Transverse colon (tissue), 3 donors: ENCODE data around the gene ERC2.

Experiments
- CTCF ChIP-seq, 5 experiments: fragments of 200-600 bp in 3 of 5; fragments of 450-650 bp in 2 of 5; sonication (generic) in 3 of 5; IDR thresholded peaks; 1 replicate in 2 of 5; 2 replicates in 3 of 5; pipeline ENCODE4 v1.5.1; 2016 to 2017; ENCODE audit warnings: antibody characterized with exemption in 5 of 5, inconsistent platforms in 3 of 5, mild to moderate bottlenecking in 2 of 5, moderate library complexity in 1 of 5
- EP300 ChIP-seq: sonication (generic); formaldehyde crosslinking; IDR thresholded peaks from one replicate; pipeline ENCODE4 v1.6.1; 2017; ENCODE audit warnings: antibody characterized with exemption, low read depth
- POLR2A ChIP-seq: fragments of 450-650 bp; IDR thresholded peaks from one replicate; pipeline ENCODE4 v1.6.1; 2016; ENCODE audit warnings: antibody characterized with exemption, mild to moderate bottlenecking, moderate library complexity

GRCh38 chr3:55804170-55805095 is 663.8 kb downstream of the ERC2 start:
- TF ChIP-seq POLR2A: no peak
- no peak for TF ChIP-seq CTCF (IDR thresholded peaks at IDR 0.05)
- no peak for TF ChIP-seq EP300
